ENCODE results near the gene RREB1.

The RREB1 gene

DNA sequence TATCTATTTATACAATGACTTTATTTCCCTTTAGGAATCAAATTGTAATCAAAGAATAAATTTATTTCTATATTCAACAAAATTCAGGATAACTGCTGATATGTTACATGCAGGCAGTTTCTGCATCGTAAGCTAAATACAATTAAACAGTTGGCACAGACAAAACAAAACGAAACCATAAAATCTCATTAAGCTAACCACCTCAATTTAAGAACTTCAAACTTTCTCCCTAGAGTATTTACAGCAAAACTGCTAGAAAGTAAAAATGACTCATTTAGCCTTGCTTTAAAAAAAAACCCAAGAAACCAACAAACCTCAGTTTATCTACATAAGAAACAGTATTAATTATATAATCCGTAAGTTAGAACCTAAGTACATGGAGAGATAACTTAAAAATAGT lies 188.2 kb downstream of the RREB1 start:
- TF ChIP-seq, protein P1, sequence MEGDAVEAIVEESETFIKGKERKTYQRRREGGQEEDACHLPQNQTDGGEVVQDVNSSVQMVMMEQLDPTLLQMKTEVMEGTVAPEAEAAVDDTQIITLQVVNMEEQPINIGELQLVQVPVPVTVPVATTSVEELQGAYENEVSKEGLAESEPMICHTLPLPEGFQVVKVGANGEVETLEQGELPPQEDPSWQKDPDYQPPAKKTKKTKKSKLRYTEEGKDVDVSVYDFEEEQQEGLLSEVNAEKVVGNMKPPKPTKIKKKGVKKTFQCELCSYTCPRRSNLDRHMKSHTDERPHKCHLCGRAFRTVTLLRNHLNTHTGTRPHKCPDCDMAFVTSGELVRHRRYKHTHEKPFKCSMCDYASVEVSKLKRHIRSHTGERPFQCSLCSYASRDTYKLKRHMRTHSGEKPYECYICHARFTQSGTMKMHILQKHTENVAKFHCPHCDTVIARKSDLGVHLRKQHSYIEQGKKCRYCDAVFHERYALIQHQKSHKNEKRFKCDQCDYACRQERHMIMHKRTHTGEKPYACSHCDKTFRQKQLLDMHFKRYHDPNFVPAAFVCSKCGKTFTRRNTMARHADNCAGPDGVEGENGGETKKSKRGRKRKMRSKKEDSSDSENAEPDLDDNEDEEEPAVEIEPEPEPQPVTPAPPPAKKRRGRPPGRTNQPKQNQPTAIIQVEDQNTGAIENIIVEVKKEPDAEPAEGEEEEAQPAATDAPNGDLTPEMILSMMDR (IDR thresholded peaks at IDR 0.05) = no peak

- TF ChIP-seq, protein P1 (IDR thresholded peaks at IDR 0.05) = no peak
These were observed 188.8 kb downstream of the RREB1 start for GRCh38 chr6:7296602-7297001.

- TF ChIP-seq, protein P1 (IDR thresholded peaks at IDR 0.05) = no peak
These were observed 190.4 kb downstream of the RREB1 start for GRCh38 chr6:7298113-7298512.

DNA sequence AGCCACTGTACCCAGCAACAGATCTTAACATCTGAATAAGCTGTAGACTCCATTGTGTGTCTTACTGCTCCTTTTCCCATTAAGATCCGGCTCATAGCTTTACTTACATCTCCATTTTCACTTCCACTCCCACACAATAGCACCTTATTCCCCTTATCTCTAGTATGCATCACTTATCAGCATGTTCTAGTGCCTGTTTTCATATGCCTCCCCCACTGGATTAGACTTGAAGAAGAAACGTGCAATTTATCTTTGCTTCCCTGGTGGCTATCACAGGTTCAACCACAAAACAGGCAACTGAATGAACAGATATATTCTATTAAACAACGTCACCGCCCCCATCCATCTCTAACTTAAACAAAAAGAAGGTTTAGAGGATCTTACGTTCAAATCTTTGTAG lies 193.2 kb downstream of the RREB1 start:
- TF ChIP-seq, protein P1 (IDR thresholded peaks at IDR 0.05) = no peak

Measured in LNCAP (cell line).